Stimulated activated naive B cell treated with anti-CD40 and anti-IgM and Interleukin-4, amounts not matched to agents 10 μg/mL and 1 μg/mL and 100 μg/mL, for 72 hours (primary cell): ENCODE data around the gene CCDC63.

Experiments
- ATAC-seq, 2 donors: fragments of 150-1000 bp; cut with Tn5 transposase; replicated peaks; 2 replicates each; pipeline ENCODE4 v1.10.0; 2021; ENCODE audit warnings: moderate library complexity in 1 of 2
- DNase-seq: peaks from one replicate; pipeline ENCODE4 v3.0.0; 2021
- H3K27ac Mint-ChIP-seq: one replicate; pipeline ENCODE4 v1.8.0; 2022; ENCODE audit warnings: mild to moderate bottlenecking, mixed read lengths
- H3K27me3 Mint-ChIP-seq, 2 donors: one replicate each; pipeline ENCODE4 v1.8.0; 2022; ENCODE audit warnings: mixed read lengths in 2 of 2
- H3K36me3 Mint-ChIP-seq, 2 donors: one replicate each; pipeline ENCODE4 v1.8.0; 2022; ENCODE audit warnings: mixed read lengths in 2 of 2, mild to moderate bottlenecking in 1 of 2
- H3K4me1 Mint-ChIP-seq, 2 donors: one replicate each; pipeline ENCODE4 v1.8.0; 2022; ENCODE audit warnings: mixed read lengths in 2 of 2, mild to moderate bottlenecking in 1 of 2
- H3K4me3 Mint-ChIP-seq, 2 donors: one replicate each; pipeline ENCODE4 v1.8.0; 2022; ENCODE audit warnings: mild to moderate bottlenecking in 2 of 2, mixed read lengths in 2 of 2, moderate library complexity in 1 of 2
- H3K9me3 Mint-ChIP-seq, 2 donors: one replicate each; pipeline ENCODE4 v1.8.0; 2022; ENCODE audit warnings: mixed read lengths in 2 of 2, mild to moderate bottlenecking in 1 of 2

Gene CCDC63

DNA sequence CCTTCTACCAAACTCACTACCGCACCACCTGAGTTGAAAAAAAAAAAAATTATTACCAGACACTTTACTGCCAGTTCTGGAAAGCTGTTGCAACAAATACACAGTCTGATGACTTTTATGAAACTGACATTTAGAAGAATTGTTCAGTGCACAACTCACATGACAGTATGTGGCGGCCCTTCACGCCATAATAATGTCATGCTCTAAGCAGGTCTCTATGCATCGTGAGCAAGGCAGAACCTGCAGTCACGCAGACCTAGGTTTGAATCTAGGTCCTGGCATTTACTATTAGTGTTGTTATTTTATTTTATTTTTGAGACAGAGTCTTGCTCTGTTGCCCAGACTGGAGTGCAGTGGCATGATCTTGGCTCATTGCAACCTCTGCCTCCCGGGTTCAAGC is 65.5 kb downstream of the CCDC63 start:
- peak overlapping the region; percentile 93 for H3K27ac Mint-ChIP-seq
- DNase-seq (peak; percentile 26), ATAC-seq (peak; percentile 43 to 61)
- peaks cover 0 to 3% of the 10 kb centered on the region in 2 donors for H3K9me3 Mint-ChIP-seq
- H3K36me3 Mint-ChIP-seq, result no peaks in the 10 kb centered on the region
- H3K27me3 Mint-ChIP-seq, result no peaks in the 10 kb centered on the region
- H3K4me3 Mint-ChIP-seq, result peak overlapping the region in 1 of 2 donors; percentile 21
- H3K4me1 Mint-ChIP-seq, result peaks cover 33 to 70% of the 10 kb centered on the region in 2 donors

DNA sequence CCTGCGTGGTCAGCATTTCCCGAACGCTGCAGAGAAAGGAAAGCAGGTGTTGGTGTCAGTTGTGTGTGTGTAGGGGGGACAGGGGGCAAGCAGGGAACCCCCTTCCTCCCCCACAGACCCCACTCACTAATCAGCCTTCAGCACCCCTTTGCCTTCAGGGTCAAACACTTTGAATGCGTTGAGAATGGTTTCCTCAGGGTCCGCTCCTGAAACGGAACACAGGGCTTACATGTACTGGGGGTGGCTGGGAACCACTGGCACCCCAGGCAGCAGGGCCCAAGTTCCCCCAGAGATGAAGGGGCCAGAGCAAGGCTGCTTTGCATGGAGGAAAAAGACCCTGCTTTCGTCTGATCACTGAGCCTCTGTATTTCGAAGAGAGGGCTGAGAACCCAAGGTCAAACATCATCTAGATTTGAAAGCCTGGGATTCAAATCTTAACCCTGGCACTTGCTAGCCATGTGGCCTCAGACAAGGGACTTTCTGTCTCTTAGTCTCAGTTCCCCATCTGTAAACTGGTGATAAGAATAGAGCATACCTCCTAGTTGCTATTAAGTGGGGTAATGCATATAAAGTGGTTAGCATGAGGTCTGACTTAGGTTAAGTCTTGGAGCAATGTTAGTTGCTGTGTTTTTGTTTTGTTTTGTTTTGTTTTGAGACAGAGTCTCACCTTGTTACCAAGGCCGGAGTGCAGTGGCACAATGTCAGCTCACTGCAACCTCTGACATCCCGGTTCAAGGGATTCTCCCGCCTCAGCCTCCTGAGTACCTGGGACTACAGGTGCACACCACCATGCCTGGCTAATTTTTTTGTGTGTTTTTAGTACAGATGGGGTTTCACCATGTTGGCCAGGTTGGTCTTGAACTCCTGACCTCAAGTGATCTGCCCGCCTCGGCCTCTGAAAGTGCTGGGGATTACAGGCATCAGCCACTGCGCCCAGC is 66.6 kb downstream of the CCDC63 start:
- H3K27me3 Mint-ChIP-seq, result no peaks in the 10 kb centered on the region
- H3K36me3 Mint-ChIP-seq, result no peaks in the 10 kb centered on the region
- peaks cover 0 to 3% of the 10 kb centered on the region in 2 donors for H3K9me3 Mint-ChIP-seq
- peaks cover 26 to 58% of the 10 kb centered on the region in 2 donors for H3K4me1 Mint-ChIP-seq
- H3K27ac Mint-ChIP-seq, result peak overlapping the region; percentile 93
- ATAC-seq (peak; percentile 98 to 99), DNase-seq (peak; percentile 51)
- H3K4me3 Mint-ChIP-seq, result peak overlapping the region; percentile 33 to 58

DNA sequence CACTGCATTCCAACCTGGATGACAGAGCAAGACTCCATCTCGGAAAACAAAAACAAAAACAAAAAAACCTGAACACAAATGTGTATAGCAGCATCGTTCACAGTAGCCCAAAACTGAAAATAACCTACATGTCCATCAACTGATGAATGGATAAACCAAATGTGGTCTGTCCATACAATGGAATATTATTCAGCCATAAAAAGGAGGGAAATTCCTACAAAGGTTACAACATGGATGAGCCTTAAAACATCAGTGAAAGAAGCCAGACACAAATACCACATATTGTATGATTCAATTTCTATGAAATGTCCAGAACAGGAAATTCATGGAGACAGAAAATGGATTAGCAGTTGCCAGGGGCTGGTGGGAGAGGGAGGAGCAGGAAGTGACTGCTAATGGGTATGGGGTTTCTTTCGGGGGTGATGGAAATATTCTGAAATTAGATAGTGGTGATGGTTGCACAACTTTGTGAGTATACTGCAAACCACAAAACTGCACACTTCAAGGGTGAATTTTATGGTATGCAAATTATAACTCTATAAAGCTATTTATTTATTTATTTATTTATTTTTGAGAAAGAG is 69.6 kb downstream of the CCDC63 start:
- DNase-seq, result no peak
- Mint-ChIP-seq H3K36me3 (no peaks in the 10 kb centered on the region), H3K9me3 (no peaks in the 10 kb centered on the region), H3K4me3 (no peak overlapping the region), H3K27ac (no peak overlapping the region), H3K4me1 (peaks cover 26 to 40% of the 10 kb centered on the region in 2 donors), H3K27me3 (peaks cover 0 to 2% of the 10 kb centered on the region in 2 donors)
- ATAC-seq, result no peak

DNA sequence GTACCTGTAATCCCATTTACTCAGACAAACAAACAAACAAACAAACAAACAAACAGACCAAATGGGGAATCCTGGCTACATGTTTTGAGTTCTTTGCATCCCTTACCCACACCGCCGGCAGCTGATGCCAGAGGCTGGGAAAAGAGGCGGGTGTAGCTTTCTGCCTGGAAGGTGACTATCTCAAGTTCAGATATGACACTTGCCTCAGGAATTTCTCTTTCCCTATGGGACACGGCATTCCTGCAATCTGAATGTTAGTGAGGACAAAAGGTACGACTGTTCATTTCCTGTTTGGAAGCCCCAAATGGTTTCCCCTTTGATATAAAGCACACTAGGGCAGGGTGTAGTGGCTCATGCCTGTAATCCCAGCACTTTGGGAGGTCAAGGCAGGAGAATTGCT is 70.7 kb downstream of the CCDC63 start:
- ATAC-seq, result no peak

DNA sequence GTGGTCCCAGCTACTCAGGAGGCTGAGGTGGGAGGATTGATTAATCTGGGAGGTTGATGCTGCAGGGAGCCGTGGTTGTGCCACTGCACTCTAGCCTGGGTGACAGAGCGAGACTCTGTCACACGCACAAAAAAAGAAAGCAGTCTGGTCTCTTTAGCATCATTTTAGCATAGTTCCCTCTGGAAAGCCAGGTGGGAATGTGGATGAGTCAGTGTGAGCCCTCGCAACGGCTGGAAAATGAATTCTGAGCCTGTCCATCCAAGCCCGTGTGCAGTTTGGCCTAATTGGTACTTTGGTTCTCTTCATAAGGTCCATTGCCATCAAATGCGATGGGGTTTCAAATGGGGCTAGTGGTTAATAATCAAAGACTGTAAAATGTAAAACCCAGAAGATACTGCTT is 71.2 kb downstream of the CCDC63 start:
- Mint-ChIP-seq H3K9me3 (no peaks in the 10 kb centered on the region), H3K4me3 (no peak overlapping the region), H3K27ac (peak overlapping the region; percentile 33), H3K27me3 (peaks cover 0 to 7% of the 10 kb centered on the region in 2 donors), H3K36me3 (no peaks in the 10 kb centered on the region), H3K4me1 (peaks cover 18 to 24% of the 10 kb centered on the region in 2 donors)
- no peak for DNase-seq
- ATAC-seq, result no peak

More for the DNA sequence above, 70.7 kb downstream of the CCDC63 start:
- Mint-ChIP-seq H3K27ac (no peak overlapping the region), H3K36me3 (no peaks in the 10 kb centered on the region), H3K9me3 (no peaks in the 10 kb centered on the region), H3K4me3 (no peak overlapping the region), H3K27me3 (peaks cover 0 to 5% of the 10 kb centered on the region in 2 donors), H3K4me1 (peaks cover 21 to 29% of the 10 kb centered on the region in 2 donors)
- no peak for DNase-seq

DNA sequence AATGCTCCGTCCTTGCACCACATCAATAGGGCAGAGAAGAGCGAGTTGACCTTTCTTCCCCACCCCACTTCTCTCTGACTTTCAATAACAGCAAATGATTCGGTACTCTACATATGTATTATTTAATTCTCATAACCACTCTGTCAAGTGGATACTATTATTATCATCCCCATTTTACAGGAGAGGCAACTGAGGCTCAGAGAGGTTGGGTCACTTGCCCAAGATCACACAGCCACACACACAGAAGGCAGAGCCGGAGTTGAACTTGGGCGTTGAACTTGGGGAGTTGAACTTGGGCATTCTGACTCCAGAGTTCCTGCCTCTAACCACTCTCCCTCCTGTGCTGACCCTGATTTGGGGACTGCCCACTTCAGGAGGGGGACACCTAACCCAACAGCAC is 72.9 kb downstream of the CCDC63 start:
- Mint-ChIP-seq H3K27me3 (peaks cover 0 to 7% of the 10 kb centered on the region in 2 donors), H3K4me3 (no peak overlapping the region), H3K27ac (no peak overlapping the region), H3K9me3 (no peaks in the 10 kb centered on the region), H3K4me1 (peaks cover 7 to 9% of the 10 kb centered on the region in 2 donors), H3K36me3 (no peaks in the 10 kb centered on the region)
- no peak for ATAC-seq
- DNase-seq, result no peak

DNA sequence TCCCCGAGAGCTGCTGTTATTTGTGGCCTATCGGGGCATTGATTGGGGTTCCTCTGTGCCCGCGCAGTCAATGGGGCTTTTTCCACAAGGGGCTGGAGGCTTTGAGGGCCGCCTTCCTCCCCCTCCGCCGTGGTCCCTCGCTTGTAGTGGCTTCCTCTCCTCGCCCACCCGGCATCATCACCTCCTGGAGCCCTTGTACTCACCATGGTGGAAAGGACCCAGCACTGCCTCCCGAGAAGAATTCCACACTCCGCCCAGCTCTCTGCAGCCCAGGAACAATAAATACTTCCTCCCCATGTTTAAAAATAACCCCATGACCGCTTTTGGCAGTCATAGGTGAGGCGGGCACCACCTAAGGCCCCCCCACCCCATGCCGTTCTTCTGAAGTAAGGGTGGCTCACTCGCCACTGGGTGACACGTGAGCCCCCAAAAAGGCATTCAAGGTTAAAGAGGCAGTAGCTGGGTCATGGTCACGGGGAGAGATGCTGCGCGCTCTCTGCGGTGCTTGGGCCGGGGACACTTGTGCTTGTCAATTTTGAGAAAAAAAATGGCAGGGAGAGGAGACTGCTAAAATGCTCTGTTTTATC is 73.6 kb downstream of the CCDC63 start, which contains the start of gene MYL2:
Gene MYL2, minus strand, starts transcription at position 256 of the 587 bp plus-strand sequence. Its CDS starts 50 bp downstream, at position 206.
- DNase-seq (no peak), ATAC-seq (no peak)
- Mint-ChIP-seq H3K27me3 (peaks cover 0 to 11% of the 10 kb centered on the region in 2 donors), H3K36me3 (no peaks in the 10 kb centered on the region), H3K4me3 (no peak within 1 kb of the TSS), H3K4me1 (peaks cover 5 to 7% of the 10 kb centered on the region in 2 donors), H3K27ac (no peak within 1 kb of the TSS), H3K9me3 (no peaks in the 10 kb centered on the region)

DNA sequence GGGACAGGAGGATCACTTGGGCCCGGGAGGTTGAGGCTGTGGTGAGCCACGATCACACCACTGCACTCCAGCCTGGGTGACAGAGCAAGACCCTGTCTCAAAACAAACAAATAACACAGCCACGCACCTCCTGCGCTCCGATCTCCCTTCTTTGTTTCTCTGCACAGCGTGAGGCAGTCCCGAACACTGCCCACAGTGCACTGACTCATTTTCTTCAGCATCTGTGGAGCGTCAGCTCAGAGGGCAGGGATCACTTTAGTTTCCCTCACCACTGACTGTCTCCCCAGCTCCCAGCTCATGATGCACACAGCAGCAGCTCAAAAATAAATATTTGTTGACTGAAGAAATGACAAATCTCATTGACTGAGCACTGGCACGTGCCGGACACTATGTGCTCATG is 74.5 kb downstream of the CCDC63 start:
- H3K27ac Mint-ChIP-seq, result no peak overlapping the region
- no peak overlapping the region for H3K4me3 Mint-ChIP-seq
- no peaks in the 10 kb centered on the region for H3K9me3 Mint-ChIP-seq
- no peaks in the 10 kb centered on the region for H3K36me3 Mint-ChIP-seq
- DNase-seq (no peak), ATAC-seq (no peak)
- H3K4me1 Mint-ChIP-seq, result peaks cover 3% of the 10 kb centered on the region in 2 donors
- peaks cover 0 to 11% of the 10 kb centered on the region in 2 donors for H3K27me3 Mint-ChIP-seq

GRCh38 chr12:110922652-110923051 is 75.9 kb downstream of the CCDC63 start:
- Mint-ChIP-seq H3K27ac (no peak overlapping the region), H3K36me3 (no peaks in the 10 kb centered on the region), H3K4me3 (no peak overlapping the region), H3K9me3 (no peaks in the 10 kb centered on the region), H3K4me1 (no peaks in the 10 kb centered on the region), H3K27me3 (peaks cover 0 to 11% of the 10 kb centered on the region in 2 donors)
- no peak for DNase-seq
- no peak for ATAC-seq

GRCh38 chr12:110923192-110923591 is 76.4 kb downstream of the CCDC63 start:
- no peak for ATAC-seq
- Mint-ChIP-seq H3K4me1 (no peaks in the 10 kb centered on the region), H3K27me3 (peaks cover 0 to 11% of the 10 kb centered on the region in 2 donors), H3K4me3 (no peak overlapping the region), H3K9me3 (no peaks in the 10 kb centered on the region), H3K36me3 (no peaks in the 10 kb centered on the region), H3K27ac (no peak overlapping the region)
- no peak for DNase-seq

DNA sequence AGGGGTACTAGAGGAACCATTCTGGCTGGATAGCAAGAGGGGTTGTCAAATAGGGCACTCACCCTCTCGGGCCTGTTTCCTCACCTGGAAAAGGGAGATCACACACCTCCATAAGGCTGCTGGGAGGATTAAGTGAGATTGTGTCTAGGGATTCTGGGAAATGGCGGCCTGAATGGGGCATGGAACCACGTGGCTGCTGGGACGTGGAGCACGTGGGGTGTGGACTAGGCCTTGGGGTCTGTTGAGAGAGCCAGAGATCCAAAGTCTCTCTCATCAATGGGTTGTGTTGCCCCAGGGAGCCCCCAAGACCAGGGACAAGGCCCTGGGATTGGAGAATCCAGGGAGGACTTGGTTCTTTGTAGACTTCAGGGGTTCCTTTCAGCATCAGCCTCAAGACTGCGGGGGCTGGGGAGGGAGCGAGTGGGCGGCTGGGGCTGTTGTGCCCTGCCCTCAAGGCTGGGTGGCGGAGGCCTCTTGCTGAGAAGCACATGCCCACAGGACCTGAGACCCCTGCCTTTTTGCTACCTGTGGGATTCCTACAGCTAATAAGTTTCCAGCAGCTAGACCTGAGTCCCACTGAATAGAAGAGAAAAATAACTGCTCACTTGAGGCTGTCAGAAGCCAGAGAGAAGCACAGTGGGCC is 77.0 kb downstream of the CCDC63 start:
- no peak overlapping the region for H3K4me3 Mint-ChIP-seq
- no peak for DNase-seq
- H3K4me1 Mint-ChIP-seq, result no peaks in the 10 kb centered on the region
- peaks cover 0 to 11% of the 10 kb centered on the region in 2 donors for H3K27me3 Mint-ChIP-seq
- H3K9me3 Mint-ChIP-seq, result no peaks in the 10 kb centered on the region
- no peaks in the 10 kb centered on the region for H3K36me3 Mint-ChIP-seq
- ATAC-seq, result no peak
- H3K27ac Mint-ChIP-seq, result no peak overlapping the region

- ATAC-seq (no peak), DNase-seq (no peak)
- peaks cover 0 to 5% of the 10 kb centered on the region in 2 donors for H3K27me3 Mint-ChIP-seq
- H3K36me3 Mint-ChIP-seq, result no peaks in the 10 kb centered on the region
- H3K27ac Mint-ChIP-seq, result no peak overlapping the region
- H3K4me3 Mint-ChIP-seq, result no peak overlapping the region
- H3K4me1 Mint-ChIP-seq, result no peaks in the 10 kb centered on the region
- H3K9me3 Mint-ChIP-seq, result no peaks in the 10 kb centered on the region
These were observed 80.8 kb downstream of the CCDC63 start for GRCh38 chr12:110927546-110927945.

- Mint-ChIP-seq H3K27me3 (peaks cover 5 to 9% of the 10 kb centered on the region in 2 donors), H3K36me3 (no peaks in the 10 kb centered on the region), H3K4me3 (no peak overlapping the region), H3K4me1 (no peaks in the 10 kb centered on the region), H3K27ac (no peak overlapping the region), H3K9me3 (no peaks in the 10 kb centered on the region)
- no peak for ATAC-seq
- DNase-seq, result no peak
These were observed 81.9 kb downstream of the CCDC63 start for GRCh38 chr12:110928700-110929099.

DNA sequence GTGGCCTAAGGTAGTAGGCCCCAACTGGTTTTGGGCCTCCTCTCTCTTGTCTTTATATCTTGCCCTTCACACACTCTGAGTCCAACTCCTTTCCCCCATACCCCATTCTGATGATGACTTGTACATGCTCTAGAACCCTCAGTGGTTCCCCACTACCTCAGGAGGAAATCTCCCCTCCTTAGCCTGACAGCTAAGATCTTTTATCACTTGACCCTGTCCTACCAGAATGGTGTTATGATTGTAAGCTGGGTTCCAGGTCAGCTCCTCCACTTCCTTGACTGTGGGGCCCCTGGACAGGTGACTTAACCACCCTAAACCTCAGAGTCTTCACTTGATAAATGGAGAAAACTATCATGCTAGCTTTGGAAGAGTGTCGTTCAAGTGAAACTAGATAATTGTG is 83.0 kb downstream of the CCDC63 start:
- ATAC-seq (no peak), DNase-seq (no peak)
- no peak overlapping the region for H3K27ac Mint-ChIP-seq
- peaks cover 14 to 16% of the 10 kb centered on the region in 2 donors for H3K27me3 Mint-ChIP-seq
- no peaks in the 10 kb centered on the region for H3K9me3 Mint-ChIP-seq
- no peaks in the 10 kb centered on the region for H3K4me1 Mint-ChIP-seq
- H3K36me3 Mint-ChIP-seq, result no peaks in the 10 kb centered on the region
- no peak overlapping the region for H3K4me3 Mint-ChIP-seq
